ENCODE data around the gene ERBB4. TPM values are rescaled to one million over a fixed set of nuclear protein-coding genes. Genes with fewer than 3 reads are reported as not detected.
A peak's percentile ranks its signal among the peaks of the same experiment; 100 is the strongest.

ERBB4 gene
- total RNA-seq, 1 experiment from 2014 or later, result 0.04 TPM

GRCh38 chr2:212528106-212528856, 10.3 kb downstream of the ERBB4 start:
- Histone ChIP-seq H2BK5ac (ENCODE audit: insufficient read length, low read length) (no peak overlapping the region), H3K79me2 (ENCODE audit: insufficient read depth, low read length) (no peaks in the 10 kb centered on the region), H3K14ac (ENCODE audit: insufficient read depth, low read length) (no peak overlapping the region), H2BK12ac (ENCODE audit: insufficient read length, low read depth, low read length) (no peak overlapping the region), H3K23ac (ENCODE audit: insufficient read length, low read depth, low read length) (no peak overlapping the region), H4K91ac (ENCODE audit: insufficient read length, low read depth, low read length) (no peak overlapping the region), H3K18ac (ENCODE audit: insufficient read length, low read depth, low read length) (no peak overlapping the region), H4K5ac (ENCODE audit: insufficient read length, low read depth, low read length) (no peak overlapping the region), H3K4me2 (ENCODE audit: insufficient read depth, insufficient read length, low read length) (no peak overlapping the region), H4K8ac (replicated peaks; ENCODE audit: insufficient read length, low read depth, low read length) (no peak overlapping the region), H3K56ac (ENCODE audit: insufficient read length, low read depth, low read length) (no peak overlapping the region), H3K79me1 (ENCODE audit: insufficient read depth, low read depth, low read length, poor library complexity, severe bottlenecking) (no peaks in the 10 kb centered on the region), H2BK15ac (ENCODE audit: low read depth, low read length) (no peak overlapping the region), H3K27me3 (ENCODE audit: insufficient read depth, low read length) (no peaks in the 10 kb centered on the region), H2BK120ac (ENCODE audit: low read depth, low read length, poor library complexity, severe bottlenecking) (no peak overlapping the region), H2AFZ (ENCODE audit: low read length) (no peak overlapping the region), H2AK5ac (ENCODE audit: insufficient read length, low read length) (no peak overlapping the region), H2BK20ac (ENCODE audit: low read depth, low read length, poor library complexity, severe bottlenecking) (no peak overlapping the region), H3K4ac (ENCODE audit: low read depth, low read length) (no peak overlapping the region), H3T11ph (ENCODE audit: low read length) (no peak overlapping the region), H3K23me2 (ENCODE audit: insufficient read length, low read depth, low read length, poor library complexity, severe bottlenecking) (no peaks in the 10 kb centered on the region), H4K20me1 (ENCODE audit: control insufficient read depth, insufficient read depth, insufficient read length) (no peaks in the 10 kb centered on the region), H3K4me1 (ENCODE audit: insufficient read depth, low read length) (no peaks in the 10 kb centered on the region), H3K9ac (ENCODE audit: extremely low read depth, insufficient read length, low read length) (no peak overlapping the region), H3K9me3 (ENCODE audit: control insufficient read depth, low read depth, low read length) (no peaks in the 10 kb centered on the region), H3K27ac (ENCODE audit: insufficient read length, low read depth, low read length) (no peak overlapping the region)
- no peaks in the 10 kb centered on the region for H3K4me1 Mint-ChIP-seq
- DNase-seq, result no peak
- WGBS (ENCODE audit: extremely low coverage, insufficient read length, low lambda C conversion rate), result no CpG with 5 or more reads among the region's 6 CpGs
- H3K27me3 Mint-ChIP-seq (ENCODE audit: low read depth), result no peaks in the 10 kb centered on the region
- no peak overlapping the region for H3K4me3 Mint-ChIP-seq
- H3K27ac Mint-ChIP-seq, result no peak overlapping the region
- no peaks in the 10 kb centered on the region for H3K36me3 Mint-ChIP-seq (ENCODE audit: insufficient read depth in 1 of 3, low read depth in 3 of 3)
- TF ChIP-seq CTCF (conservative IDR thresholded peaks at IDR 0.05), result peak; percentile 27; the same call in 2 of the 3 replicates
- H3K9me3 Mint-ChIP-seq, result no peaks in the 10 kb centered on the region

Measured in H9 (cell line).